ENCODE results near the gene PIGU.

Gene PIGU

GRCh38 chr20:34578521-34578920, 98.4 kb downstream of the PIGU start:
- peak in 3 of 14 donors; percentile 7 to 91 (median 21) for DNase-seq

- no peak for DNase-seq
Observed at GRCh38 chr20:34578025-34578424, 98.9 kb downstream of the PIGU start.

GRCh38 chr20:34577061-34577460, 99.8 kb downstream of the PIGU start:
- DNase-seq: no peak

GRCh38 chr20:34575756-34576155, 101.1 kb downstream of the PIGU start:
- no peak for DNase-seq

GRCh38 chr20:34575271-34575670, 101.6 kb downstream of the PIGU start:
- no peak for DNase-seq

- DNase-seq: no peak
Observed at GRCh38 chr20:34574861-34575260, 102.0 kb downstream of the PIGU start.

- DNase-seq: no peak
Observed at GRCh38 chr20:34574426-34574825, 102.5 kb downstream of the PIGU start.

- no peak for DNase-seq
Observed at GRCh38 chr20:34573541-34574300, 103.2 kb downstream of the PIGU start.

GRCh38 chr20:34571753-34572152, 105.1 kb downstream of the PIGU start:
- no peak for DNase-seq

GRCh38 chr20:34570859-34571306, 106.0 kb downstream of the PIGU start:
- no peak for DNase-seq

- no peak for DNase-seq
Observed at GRCh38 chr20:34569598-34569997, 107.3 kb downstream of the PIGU start.

GRCh38 chr20:34567892-34568865, 108.7 kb downstream of the PIGU start:
- DNase-seq: no peak

GRCh38 chr20:34566978-34567891, 109.7 kb downstream of the PIGU start:
- peak in 1 of 14 donors; percentile 18 for DNase-seq

- DNase-seq: no peak
Observed at GRCh38 chr20:34564833-34565232, 112.1 kb downstream of the PIGU start.

- peak in 3 of 14 donors; percentile 9 to 24 (median 22) for DNase-seq
Observed at GRCh38 chr20:34562641-34563040, 114.3 kb downstream of the PIGU start.

- no peak for DNase-seq
Observed at GRCh38 chr20:34561661-34562060, 115.2 kb downstream of the PIGU start.

GRCh38 chr20:34560614-34561013, 116.3 kb downstream of the PIGU start:
- DNase-seq: no peak

- DNase-seq: peak in 12 of 14 donors; percentile 18 to 80 (median 56)
Observed at GRCh38 chr20:34560141-34560523, 116.8 kb downstream of the PIGU start.

- DNase-seq: peak in 8 of 14 donors; percentile 7 to 62 (median 42)
Observed at GRCh38 chr20:34559311-34560140, 117.4 kb downstream of the PIGU start.

GRCh38 chr20:34558320-34559218, 118.3 kb downstream of the PIGU start, which contains the start of gene MAP1LC3A:
TSS of gene MAP1LC3A (plus strand) at chr20:34558718. CDS start at chr20:34558869, 151 bp downstream.
- peak; percentile 33 to 94 (median 77) for DNase-seq
